ENCODE data around the gene CADM1.

The CADM1 gene

GRCh38 chr11:115237578-115237977, 266.6 kb downstream of the CADM1 start:
- H3K27me3 ChIP-seq (replicated peaks; ENCODE audit: insufficient read depth, low read length), result no peaks in the 10 kb centered on the region
- no peak overlapping the region for H3K4me3 ChIP-seq (ENCODE audit: low read length)
- DNase-seq, result no peak
- no peak overlapping the region for H3K27ac ChIP-seq (ENCODE audit: low read length)
- H3K9me3 ChIP-seq (replicated peaks; ENCODE audit: insufficient read depth, low read length), result no peaks in the 10 kb centered on the region
- H3F3A ChIP-seq (ENCODE audit: insufficient read depth, low read length), result no peaks in the 10 kb centered on the region
- H3K9me2 ChIP-seq (replicated peaks; ENCODE audit: insufficient read depth, low read length), result no peaks in the 10 kb centered on the region
- H3K4me1 ChIP-seq (ENCODE audit: low read length), result 0 out of 2 replicates have a peak, but pooled peaks cover 4% of the 10 kb centered on the region
- H3K79me2 ChIP-seq (ENCODE audit: low read length), result peaks cover 5% of the 10 kb centered on the region
- no peak overlapping the region for H3K9ac ChIP-seq (ENCODE audit: low read length)
- H3K4me2 ChIP-seq (ENCODE audit: low read depth, low read length), result no peak overlapping the region
- TF ChIP-seq EZH2 (optimal IDR thresholded peaks at IDR 0.05; ENCODE audit: low read depth, low read length) (no peak), EZH2phosphoT487 (IDR thresholded peaks at IDR 0.05; ENCODE audit: low read length) (no peak), CTCF (IDR thresholded peaks at IDR 0.05; ENCODE audit: low read length) (no peak)
- no peak overlapping the region for H2AFZ ChIP-seq (ENCODE audit: low read length)
- peaks cover 12% of the 10 kb centered on the region; the same call in 1 of the 2 replicates for H3K36me3 ChIP-seq (replicated peaks; ENCODE audit: insufficient read depth, low read length)
- H4K20me1 ChIP-seq (ENCODE audit: insufficient read depth, low read length), result no peaks in the 10 kb centered on the region

- Histone ChIP-seq H2AFZ (ENCODE audit: low read length) (no peak overlapping the region), H4K20me1 (ENCODE audit: insufficient read depth, low read length) (no peaks in the 10 kb centered on the region), H3K27me3 (replicated peaks; ENCODE audit: insufficient read depth, low read length) (no peaks in the 10 kb centered on the region), H3F3A (ENCODE audit: insufficient read depth, low read length) (peaks cover 15% of the 10 kb centered on the region), H3K4me1 (ENCODE audit: low read length) (peaks cover 20% of the 10 kb centered on the region), H3K27ac (ENCODE audit: low read length) (no peak overlapping the region), H3K9me3 (replicated peaks; ENCODE audit: insufficient read depth, low read length) (no peaks in the 10 kb centered on the region), H3K9me2 (replicated peaks; ENCODE audit: insufficient read depth, low read length) (no peaks in the 10 kb centered on the region), H3K4me3 (ENCODE audit: low read length) (no peak overlapping the region), H3K79me2 (ENCODE audit: low read length) (no peaks in the 10 kb centered on the region; the same call in 1 of the 2 replicates), H3K9ac (ENCODE audit: low read length) (no peak overlapping the region), H3K4me2 (ENCODE audit: low read depth, low read length) (no peak overlapping the region), H3K36me3 (replicated peaks; ENCODE audit: insufficient read depth, low read length) (peaks cover 17% of the 10 kb centered on the region; the same call in 1 of the 2 replicates)
- no peak for DNase-seq
- no peak for TF ChIP-seq EZH2 (optimal IDR thresholded peaks at IDR 0.05; ENCODE audit: low read depth, low read length)
- no peak for TF ChIP-seq CTCF (IDR thresholded peaks at IDR 0.05; ENCODE audit: low read length)
- no peak for TF ChIP-seq EZH2phosphoT487 (IDR thresholded peaks at IDR 0.05; ENCODE audit: low read length)
Measured at GRCh38 chr11:115234794-115235193, 269.4 kb downstream of the CADM1 start.

- Histone ChIP-seq H3K27me3 (replicated peaks; ENCODE audit: insufficient read depth, low read length) (no peaks in the 10 kb centered on the region), H3K9ac (ENCODE audit: low read length) (no peak overlapping the region), H4K20me1 (ENCODE audit: insufficient read depth, low read length) (no peaks in the 10 kb centered on the region), H3K36me3 (replicated peaks; ENCODE audit: insufficient read depth, low read length) (peaks cover 14% of the 10 kb centered on the region; the same call in 1 of the 2 replicates), H3K79me2 (ENCODE audit: low read length) (peaks cover 34% of the 10 kb centered on the region), H3F3A (ENCODE audit: insufficient read depth, low read length) (peaks cover 62% of the 10 kb centered on the region), H3K4me2 (ENCODE audit: low read depth, low read length) (no peak overlapping the region), H3K9me3 (replicated peaks; ENCODE audit: insufficient read depth, low read length) (no peaks in the 10 kb centered on the region), H3K4me3 (ENCODE audit: low read length) (no peak overlapping the region), H2AFZ (ENCODE audit: low read length) (no peak overlapping the region), H3K9me2 (replicated peaks; ENCODE audit: insufficient read depth, low read length) (no peaks in the 10 kb centered on the region), H3K4me1 (ENCODE audit: low read length) (peaks cover 84% of the 10 kb centered on the region), H3K27ac (ENCODE audit: low read length) (peak overlapping the region; percentile 99; the same call in 1 of the 2 replicates)
- TF ChIP-seq EZH2phosphoT487 (IDR thresholded peaks at IDR 0.05; ENCODE audit: low read length) (no peak), EZH2 (optimal IDR thresholded peaks at IDR 0.05; ENCODE audit: low read depth, low read length) (no peak), CTCF (IDR thresholded peaks at IDR 0.05; ENCODE audit: low read length) (no peak)
- DNase-seq, result no peak
Measured at GRCh38 chr11:115226556-115226955, 277.7 kb downstream of the CADM1 start.
